ENCODE data around the gene CIAO3.

The CIAO3 gene

DNA sequence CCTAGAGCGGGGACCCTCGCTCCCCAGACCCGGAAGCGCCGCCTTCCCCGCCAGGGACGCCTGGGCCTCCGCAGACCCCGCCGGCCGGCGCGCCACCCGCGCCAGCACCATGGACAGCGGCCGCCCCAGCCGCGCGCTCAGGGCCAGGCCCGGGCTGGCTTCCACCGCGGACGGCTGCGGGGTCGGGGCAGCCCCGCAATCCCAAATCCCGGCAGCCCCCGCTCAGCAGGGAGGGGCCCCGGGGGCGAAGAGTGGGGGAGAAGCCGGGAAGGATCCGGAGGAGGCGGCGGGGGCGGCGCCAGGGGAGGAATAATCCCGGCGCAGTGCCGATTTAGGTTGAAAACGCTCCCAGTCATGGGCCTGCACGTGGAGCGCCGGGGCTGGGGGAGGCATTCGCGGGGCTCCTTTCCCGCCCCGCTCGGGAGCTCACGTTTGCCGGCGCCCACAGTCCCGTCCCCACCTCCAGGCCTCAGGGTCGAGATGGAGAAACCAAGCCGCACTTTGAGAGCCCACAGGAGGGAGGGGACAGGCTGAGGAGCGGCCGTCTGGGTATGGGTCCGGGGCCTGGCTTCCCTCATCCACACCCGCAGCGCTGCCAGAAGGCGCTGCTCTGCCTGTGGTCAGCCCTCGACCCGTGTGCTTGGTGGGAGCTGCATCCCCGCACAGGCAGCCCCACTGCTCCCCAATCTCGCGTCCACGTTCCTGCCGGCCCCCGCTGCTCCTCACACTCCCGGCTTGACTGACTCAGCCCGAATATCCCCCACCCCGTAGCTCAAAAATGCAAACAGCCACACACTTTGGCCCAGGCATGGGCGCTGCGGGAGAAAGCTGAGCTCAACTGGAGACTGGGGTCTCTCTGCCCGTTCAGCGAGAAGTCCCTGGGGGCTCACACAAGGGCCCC is 39.9 kb downstream of the CIAO3 start (continued):
- TF ChIP-seq ZBTB26 (tag by site-specific recombination; optimal IDR thresholded peaks at IDR 0.05): peak; percentile 47
- TF ChIP-seq ZNF600 (tag by site-specific recombination; IDR thresholded peaks at IDR 0.05): 0 out of 2 replicates have a peak, but pooled peaks have one; percentile 18
- no peak for TF ChIP-seq HOXD13 (CRISPR knock-in tag; IDR thresholded peaks at IDR 0.05; ENCODE audit: borderline replicate concordance)
- no peak for TF ChIP-seq OSR2 (tag by site-specific recombination; IDR thresholded peaks at IDR 0.05)
- peak; percentile 6; the same call in 1 of the 2 replicates for TF ChIP-seq ZIC2 (tag by site-specific recombination; IDR thresholded peaks at IDR 0.05)
- no peak for TF ChIP-seq ZSCAN23 (tag by site-specific recombination; IDR thresholded peaks at IDR 0.05)

DNA sequence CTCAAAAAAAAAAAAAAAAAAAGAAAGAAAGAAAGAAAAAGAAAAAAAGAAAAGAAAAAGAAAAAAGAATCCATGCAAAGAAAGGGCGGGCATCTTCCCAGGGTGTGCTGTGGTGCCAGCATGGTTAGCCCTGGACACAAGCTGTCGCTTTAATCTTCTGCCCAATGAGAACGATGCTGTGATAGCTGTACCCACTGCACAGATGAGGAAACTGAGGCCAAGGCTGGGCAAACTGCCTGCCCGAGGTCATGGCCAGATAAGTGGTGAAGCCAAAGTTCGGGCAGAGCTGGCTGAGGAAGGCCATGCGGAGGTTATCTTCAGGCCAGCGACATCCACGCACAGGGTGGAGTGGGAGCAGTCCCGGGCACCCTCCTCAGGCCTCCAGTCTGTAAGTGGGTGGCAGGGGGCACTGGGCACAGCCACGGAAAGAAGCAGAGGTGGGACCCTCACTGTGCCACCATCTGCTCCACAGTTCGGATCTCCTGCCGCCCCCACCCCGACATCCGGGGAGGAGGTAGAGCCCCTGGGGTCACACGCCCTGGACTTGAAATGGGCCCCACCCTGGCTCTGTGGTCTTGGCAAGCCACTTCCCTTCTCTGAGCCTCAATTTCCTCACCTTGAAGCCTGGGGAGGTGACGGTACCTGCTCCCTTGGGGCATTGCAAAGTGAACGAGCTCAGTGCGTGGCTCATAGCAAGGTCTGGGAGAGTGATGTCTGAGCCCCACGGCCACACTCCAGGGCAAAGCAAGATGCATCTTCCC is 41.7 kb downstream of the CIAO3 start:
- Histone ChIP-seq H3K4me3 (ENCODE audit: low read depth, low read length) (no peak overlapping the region), H3K36me3 (ENCODE audit: control insufficient read depth in 2 of 2, insufficient read depth in 1 of 2, low read length in 2 of 2) (no peaks in the 10 kb centered on the region), H3K4me1 (ENCODE audit: control insufficient read depth, insufficient read depth, low read length) (no peaks in the 10 kb centered on the region), H3K27ac (ENCODE audit: extremely low read depth, low read depth, low read length) (no peak overlapping the region), H3K9me3 (ENCODE audit: control insufficient read depth, insufficient read depth, low read depth, low read length) (no peaks in the 10 kb centered on the region)
- ChIA-PET POLR2A (interaction anchor here (0.7 to 1.1 kb wide), 2 partner anchors 9 to 83 kb away, joined by 3 to 6 read pairs; partner anchors contain the start of gene WDR24), CTCF (no interaction called here)
- TF ChIP-seq, protein P1, sequence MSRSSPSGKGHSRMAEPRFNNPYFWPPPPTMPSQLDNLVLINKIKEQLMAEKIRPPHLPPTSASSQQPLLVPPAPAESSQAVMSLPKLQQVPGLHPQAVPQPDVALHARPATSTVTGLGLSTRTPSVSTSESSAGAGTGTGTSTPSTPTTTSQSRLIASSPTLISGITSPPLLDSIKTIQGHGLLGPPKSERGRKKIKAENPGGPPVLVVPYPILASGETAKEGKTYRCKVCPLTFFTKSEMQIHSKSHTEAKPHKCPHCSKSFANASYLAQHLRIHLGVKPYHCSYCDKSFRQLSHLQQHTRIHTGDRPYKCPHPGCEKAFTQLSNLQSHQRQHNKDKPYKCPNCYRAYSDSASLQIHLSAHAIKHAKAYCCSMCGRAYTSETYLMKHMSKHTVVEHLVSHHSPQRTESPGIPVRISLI (tag by site-specific recombination; IDR thresholded peaks at IDR 0.05): peak; percentile 42; the same call in 1 of the 2 replicates
- 0 out of 2 replicates have a peak, but pooled peaks have one; percentile 44 for TF ChIP-seq ZNF366 (tag by site-specific recombination; conservative IDR thresholded peaks at IDR 0.05)
- TF ChIP-seq, protein P2, sequence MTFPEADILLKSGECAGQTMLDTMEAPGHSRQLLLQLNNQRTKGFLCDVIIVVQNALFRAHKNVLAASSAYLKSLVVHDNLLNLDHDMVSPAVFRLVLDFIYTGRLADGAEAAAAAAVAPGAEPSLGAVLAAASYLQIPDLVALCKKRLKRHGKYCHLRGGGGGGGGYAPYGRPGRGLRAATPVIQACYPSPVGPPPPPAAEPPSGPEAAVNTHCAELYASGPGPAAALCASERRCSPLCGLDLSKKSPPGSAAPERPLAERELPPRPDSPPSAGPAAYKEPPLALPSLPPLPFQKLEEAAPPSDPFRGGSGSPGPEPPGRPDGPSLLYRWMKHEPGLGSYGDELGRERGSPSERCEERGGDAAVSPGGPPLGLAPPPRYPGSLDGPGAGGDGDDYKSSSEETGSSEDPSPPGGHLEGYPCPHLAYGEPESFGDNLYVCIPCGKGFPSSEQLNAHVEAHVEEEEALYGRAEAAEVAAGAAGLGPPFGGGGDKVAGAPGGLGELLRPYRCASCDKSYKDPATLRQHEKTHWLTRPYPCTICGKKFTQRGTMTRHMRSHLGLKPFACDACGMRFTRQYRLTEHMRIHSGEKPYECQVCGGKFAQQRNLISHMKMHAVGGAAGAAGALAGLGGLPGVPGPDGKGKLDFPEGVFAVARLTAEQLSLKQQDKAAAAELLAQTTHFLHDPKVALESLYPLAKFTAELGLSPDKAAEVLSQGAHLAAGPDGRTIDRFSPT (tag by site-specific recombination; IDR thresholded peaks at IDR 0.05): peak; percentile 44; the same call in 1 of the 2 replicates
- no peak for TF ChIP-seq REPIN1 (tag by site-specific recombination; IDR thresholded peaks at IDR 0.05; ENCODE audit: low read depth)
- peak; percentile 36; the same call in 1 of the 2 replicates for TF ChIP-seq ZBTB6 (tag by site-specific recombination; IDR thresholded peaks at IDR 0.05)

- Histone ChIP-seq H3K4me1 (ENCODE audit: control insufficient read depth, insufficient read depth, low read length) (no peaks in the 10 kb centered on the region), H3K9me3 (ENCODE audit: control insufficient read depth, insufficient read depth, low read depth, low read length) (no peaks in the 10 kb centered on the region), H3K4me3 (ENCODE audit: low read depth, low read length) (peak overlapping the region; percentile 25), H3K27ac (ENCODE audit: extremely low read depth, low read depth, low read length) (no peak overlapping the region; the same call in 1 of the 2 replicates), H3K36me3 (ENCODE audit: control insufficient read depth in 2 of 2, insufficient read depth in 1 of 2, low read length in 2 of 2) (no peaks in the 10 kb centered on the region)
- ChIA-PET CTCF (interaction anchor here (0.6 to 2.0 kb wide), 5 partner anchors 9 to 287 kb away, joined by 3 to 8 read pairs (median 4); no protein-coding TSS in a partner anchor), POLR2A (interaction anchor here (0.9 to 1.9 kb wide), 13 partner anchors 9 to 111 kb away, joined by 3 to 8 read pairs (median 4); partner anchors contain the start of genes ANTKMT, JMJD8, RHBDL1 and STUB1)
- peak; percentile 58 for TF ChIP-seq SP7 (tag by site-specific recombination; IDR thresholded peaks at IDR 0.05)
- TF ChIP-seq ZFHX2 (tag by site-specific recombination; conservative IDR thresholded peaks at IDR 0.05): peak; percentile 55; the same call in 1 of the 2 replicates
- no peak for TF ChIP-seq TCF7L2 (IDR thresholded peaks at IDR 0.05; ENCODE audit: borderline replicate concordance, low read depth, low read length)
- 0 out of 2 replicates have a peak, but pooled peaks have one; percentile 73 for TF ChIP-seq PRDM2 (tag by site-specific recombination; IDR thresholded peaks at IDR 0.05; ENCODE audit: borderline replicate concordance)
These were observed 45.3 kb downstream of the CIAO3 start for GRCh38 chr16:695355-696089.
